Stimulated activated CD8-positive, alpha-beta memory T cell treated with anti-CD3 and anti-CD28 coated beads, Interleukin-4, amount 100 ng/mL, for 24 hours (primary cell): ENCODE results near the gene TUBGCP5.
"Not testable (repeated sequence)": the region's sequence is repeated elsewhere in the genome, so short reads cannot be mapped to it uniquely, and the experiment has no call there.

Experiments
- DNase-seq: peaks from one replicate; pipeline ENCODE4 v3.0.0-alpha.2; 2020; ENCODE audit warnings: low read depth

Gene TUBGCP5

DNA sequence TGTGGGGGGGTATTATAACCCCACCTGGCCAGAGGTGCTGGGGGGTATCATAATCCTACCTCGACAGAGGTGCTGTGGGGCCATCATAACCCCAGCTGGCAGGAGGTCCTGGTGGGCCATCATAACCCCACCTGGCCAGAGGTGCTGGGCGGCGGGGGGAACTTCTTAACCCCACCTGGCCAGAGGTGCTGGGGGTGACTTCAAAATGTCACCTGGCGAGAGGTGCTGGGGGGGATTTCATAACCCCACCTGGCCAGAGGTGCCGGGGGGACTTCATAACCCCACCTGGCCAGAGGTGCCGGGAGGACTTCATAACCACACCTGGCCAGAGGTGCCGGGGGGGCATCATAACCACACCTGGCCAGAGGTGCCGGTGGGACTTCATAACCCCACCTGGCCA lies 2.4 kb upstream of the TUBGCP5 start:
- not testable (repeated sequence) for DNase-seq

- no peak for DNase-seq
Observed at GRCh38 chr15:23039917-23040281, 530 bp upstream of the TUBGCP5 start.

DNA sequence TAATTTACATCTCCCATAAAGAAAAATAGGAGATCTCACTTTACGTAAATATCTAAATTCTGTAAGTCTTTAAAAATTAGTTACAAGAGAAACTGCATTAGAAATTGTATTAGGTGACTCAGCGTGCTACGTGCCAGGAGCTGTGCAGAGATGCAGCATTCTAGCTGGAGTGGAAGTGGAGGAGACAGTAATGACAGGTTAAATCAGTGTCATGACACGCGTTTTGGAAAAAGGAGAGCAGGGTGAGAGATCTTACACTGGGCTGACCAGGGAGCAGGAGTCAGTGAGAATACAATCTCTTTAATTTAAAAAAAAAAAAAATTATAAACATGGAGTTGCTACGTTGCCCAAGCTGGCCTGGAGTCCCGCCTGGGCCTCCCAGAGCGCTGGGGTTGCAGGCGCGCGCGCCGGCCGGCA lies 635 bp downstream of the TUBGCP5 start:
- DNase-seq = no peak

- DNase-seq = peak; percentile 19
Observed at GRCh38 chr15:23035964-23036566, 3.3 kb downstream of the TUBGCP5 start.

DNA sequence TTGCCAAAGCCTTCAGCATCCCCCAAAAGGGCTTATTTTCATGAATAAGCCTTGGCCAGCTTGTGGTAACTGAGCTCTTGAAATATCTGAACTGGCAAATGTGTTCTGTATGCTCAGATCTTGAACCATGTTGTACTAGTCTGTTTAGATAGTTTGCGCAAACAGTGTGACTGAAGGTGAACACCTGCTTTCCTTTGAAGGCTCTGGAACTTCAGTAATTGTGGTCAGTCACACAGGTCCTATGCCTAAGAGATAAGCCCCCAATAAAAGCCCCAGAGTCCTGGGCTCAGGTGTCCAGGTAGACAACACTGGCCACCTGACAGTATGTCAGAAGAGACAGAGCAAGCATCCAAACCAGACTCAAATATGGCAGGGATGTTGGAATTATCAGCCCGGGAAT lies 5.4 kb downstream of the TUBGCP5 start:
- DNase-seq = no peak

- DNase-seq = no peak
Observed at GRCh38 chr15:23026218-23026617, 13.2 kb downstream of the TUBGCP5 start.

DNA sequence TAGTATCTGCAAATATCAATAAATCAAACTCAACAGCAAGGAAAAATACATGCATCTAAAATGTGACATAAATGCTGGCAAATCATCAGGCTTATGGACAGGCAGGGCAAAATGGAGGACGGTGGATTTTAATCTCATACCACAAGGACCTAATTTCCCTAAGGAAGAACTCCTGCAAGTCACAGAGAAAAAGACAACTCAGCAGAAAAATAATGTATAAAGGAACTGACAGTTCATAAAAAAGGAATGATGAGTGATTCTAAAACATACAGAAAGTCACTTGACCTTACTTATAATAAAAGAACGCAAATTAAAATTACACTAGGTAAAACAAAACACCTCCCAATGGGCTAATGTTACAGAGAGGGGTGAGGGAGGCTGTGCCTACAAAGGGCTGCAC lies 17.2 kb downstream of the TUBGCP5 start:
- DNase-seq = no peak

GRCh38 chr15:23014394-23015000 lies 24.9 kb downstream of the TUBGCP5 start:
- no peak for DNase-seq

- DNase-seq = no peak
Observed at GRCh38 chr15:23013681-23014080, 25.7 kb downstream of the TUBGCP5 start.

- DNase-seq = not testable (repeated sequence)
Observed at GRCh38 chr15:23012616-23013015, 26.8 kb downstream of the TUBGCP5 start.

DNA sequence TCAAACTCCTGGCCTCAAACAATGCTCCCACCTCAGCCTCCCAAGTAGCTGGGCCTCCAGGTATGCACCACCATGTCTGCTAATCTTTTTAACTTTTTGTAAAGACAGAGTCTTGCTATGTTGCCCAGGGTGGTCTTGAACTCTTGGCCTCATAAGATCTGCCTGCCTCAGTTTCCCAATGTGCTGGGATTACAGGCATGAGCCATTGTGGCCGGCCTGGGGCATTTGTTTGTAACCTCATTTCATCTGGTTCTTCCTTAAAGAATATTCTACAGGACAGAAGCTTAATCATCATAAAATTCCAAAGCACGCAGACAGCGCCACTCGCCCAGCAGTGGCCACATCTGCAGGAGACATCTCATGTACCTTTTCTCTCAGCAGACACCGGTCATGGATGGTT lies 35.6 kb downstream of the TUBGCP5 start:
- DNase-seq = no peak

GRCh38 chr15:23002920-23003319 lies 36.4 kb downstream of the TUBGCP5 start:
- no peak for DNase-seq

DNA sequence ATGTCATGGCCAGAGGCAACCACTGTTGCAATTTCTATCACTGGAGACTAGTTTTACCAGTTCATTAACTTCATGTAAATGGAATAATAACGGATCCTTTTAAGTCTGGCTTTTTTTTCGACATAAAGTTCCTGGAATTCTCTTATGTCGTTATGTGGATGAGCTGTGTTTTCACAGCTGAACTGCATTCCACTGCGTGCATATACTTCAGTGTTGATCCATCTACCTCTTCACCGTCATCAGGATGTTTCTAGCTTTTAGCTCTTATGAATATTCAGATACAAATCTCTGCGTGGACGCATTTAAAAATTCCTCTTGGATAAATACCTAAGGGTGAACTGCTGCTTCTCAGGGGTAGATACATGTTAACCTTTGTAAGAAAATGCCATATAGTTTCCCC lies 43.6 kb downstream of the TUBGCP5 start:
- no peak for DNase-seq

DNA sequence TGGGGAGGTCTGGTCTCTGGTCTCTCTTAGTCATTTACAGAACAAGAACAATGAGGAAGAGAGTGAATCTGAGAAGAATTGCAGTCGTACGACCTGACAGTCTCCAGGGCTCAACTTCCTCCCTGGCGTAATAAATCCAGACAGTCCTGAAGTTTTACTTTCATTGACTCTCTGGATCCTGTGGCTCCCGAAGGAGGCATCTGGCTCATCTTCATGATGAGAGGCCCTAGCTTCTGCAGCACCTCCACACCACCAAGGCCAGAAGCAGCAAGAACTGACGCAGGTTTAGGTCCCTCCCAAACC lies 47.4 kb downstream of the TUBGCP5 start:
- DNase-seq = no peak

DNA sequence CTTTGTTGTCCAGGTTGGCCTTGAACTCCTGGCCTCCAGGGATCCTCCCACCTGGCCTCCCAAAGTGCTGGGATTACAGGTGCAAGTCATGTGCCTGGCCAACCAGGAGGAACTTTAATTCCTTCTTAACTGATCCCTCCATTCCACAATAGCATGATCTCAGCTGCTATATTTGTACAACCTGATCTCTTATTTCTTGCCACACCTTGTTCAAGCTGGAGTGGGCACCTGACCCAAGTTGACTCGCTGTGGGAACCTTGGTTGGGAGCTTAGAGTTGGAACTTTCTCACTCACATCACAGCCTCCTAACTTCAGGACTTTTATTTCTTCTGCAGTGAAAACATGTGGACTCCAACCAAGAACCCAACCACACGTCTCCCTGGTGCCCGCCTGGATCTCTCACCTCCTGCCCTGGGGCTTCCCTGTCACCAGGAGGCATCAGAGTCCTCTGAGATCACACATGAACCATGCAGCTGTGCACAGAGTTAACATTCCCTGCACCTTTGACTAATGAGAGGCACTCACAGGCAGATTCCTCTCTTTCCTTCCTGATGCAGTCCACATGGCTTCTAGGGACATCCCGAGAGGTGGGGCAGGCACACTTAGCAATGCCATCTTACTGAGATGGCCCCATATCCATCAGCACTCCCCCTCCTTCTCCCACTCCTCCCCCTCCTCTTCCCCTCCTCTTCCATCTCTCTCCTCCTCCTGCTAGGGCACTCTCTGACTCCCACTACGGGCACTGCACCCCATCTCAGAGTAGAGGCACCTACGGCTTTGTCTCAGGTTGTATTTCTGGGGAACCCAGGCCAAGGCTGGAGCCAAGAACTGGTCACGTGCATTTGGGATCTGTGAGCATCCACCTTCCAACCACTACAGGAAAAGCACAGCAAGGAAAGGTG lies 49.5 kb downstream of the TUBGCP5 start:
- DNase-seq = no peak

- DNase-seq = no peak
Observed at GRCh38 chr15:22988811-22989210, 50.6 kb downstream of the TUBGCP5 start.

- DNase-seq = not testable (repeated sequence)
Observed at GRCh38 chr15:22981931-22982330, 57.4 kb downstream of the TUBGCP5 start.

GRCh38 chr15:22981051-22981840 lies 58.1 kb downstream of the TUBGCP5 start:
- no peak for DNase-seq

DNA sequence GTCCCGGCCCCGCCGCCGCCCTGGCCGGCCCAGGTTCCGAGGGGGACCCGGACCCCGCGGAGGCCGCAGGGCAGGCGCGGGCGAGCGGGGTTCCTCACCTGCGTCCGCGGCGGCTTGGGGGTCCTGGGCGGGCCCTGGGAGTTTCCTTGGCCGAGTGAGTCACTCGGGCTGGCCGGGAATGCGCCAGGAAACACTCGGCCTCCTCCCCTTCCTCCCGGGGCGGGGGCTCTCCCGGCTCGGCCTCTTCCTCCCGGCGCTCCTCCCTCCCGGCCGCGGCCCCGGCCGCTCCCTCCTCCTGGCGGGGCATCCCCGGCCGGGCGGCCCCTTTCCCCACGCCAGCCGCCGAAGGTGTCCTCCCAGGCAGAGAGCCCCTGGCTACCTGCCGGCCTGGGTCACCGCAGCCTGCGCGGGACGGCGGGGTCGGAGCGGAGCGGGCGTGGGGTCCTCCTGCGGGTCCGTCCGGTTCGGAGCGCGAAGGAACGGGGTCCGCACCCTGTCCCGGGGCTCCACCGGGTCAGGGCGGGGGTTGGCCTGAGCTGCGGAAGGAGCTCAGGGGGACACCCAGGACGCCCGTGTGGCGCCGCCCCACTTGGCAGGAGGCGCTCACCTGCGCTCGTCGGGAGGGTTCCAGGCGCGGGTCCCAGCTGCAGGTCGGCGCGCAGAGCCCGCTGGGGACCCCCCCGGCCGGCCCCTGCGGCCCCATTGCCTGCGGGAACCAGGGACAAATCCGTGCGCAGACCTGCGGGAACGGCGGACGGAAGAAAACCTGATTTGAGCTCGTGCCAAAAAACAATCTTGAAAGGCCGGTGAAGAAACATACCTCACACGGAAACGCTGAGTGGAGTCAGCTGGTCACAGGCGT lies 58.9 kb downstream of the TUBGCP5 start, which contains the start of gene CYFIP1:
Gene CYFIP1, minus strand, starts transcription at position 180 of the 862 bp plus-strand sequence. CDS start 33,083 bp downstream, outside the sequence.
- peak; percentile 15 for DNase-seq

DNA sequence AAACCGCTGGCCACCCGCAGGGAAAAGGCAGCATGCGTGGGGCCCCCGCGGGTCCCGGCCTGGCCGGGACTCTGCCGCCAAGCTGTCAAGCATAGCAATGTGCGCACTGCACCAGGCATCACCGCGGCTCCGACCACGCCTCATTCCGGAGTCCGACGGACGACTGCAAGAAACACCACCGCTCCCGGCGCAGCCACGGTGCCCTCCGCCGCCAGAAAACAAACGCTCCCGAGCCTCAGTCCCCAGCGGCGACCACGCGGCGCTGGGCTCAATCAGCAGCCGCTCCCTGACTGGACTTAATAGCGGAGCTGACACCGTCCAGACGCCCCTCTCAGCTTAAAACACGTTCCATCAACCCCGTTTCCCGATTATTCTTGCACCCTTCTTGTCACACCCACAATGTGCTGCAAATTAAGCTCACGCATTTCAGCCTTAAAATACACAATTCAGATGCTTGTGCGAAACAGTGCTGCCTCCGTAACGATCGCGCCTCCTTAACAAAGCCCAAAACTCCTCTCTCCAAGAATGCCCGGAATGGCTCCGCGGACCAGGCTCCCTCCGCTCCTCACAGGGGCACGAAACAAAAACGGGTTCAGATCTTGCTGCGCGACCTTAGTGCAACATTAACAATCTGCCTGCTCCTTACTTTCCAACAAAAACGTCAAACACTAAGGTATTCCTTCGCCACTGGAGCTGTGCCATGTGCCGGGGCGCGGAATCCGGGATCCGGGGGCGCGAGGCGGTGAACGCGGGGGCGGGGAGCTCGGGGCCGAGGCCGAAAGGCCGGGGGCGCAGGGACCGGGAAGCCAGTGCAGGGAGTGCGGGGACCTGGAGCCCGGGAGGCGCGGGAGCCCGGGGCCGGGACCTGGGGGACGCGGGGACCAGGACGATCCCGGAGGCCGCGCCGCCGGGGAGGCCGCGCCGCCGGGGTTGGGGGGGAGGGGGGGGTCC lies 59.9 kb downstream of the TUBGCP5 start:
- DNase-seq = peak; percentile 11
